ENCODE data around the gene CNTNAP5. TPM values are rescaled to one million over a fixed set of nuclear protein-coding genes. Genes with fewer than 3 reads are reported as not detected.

Gene CNTNAP5
- total and polyA plus RNA-seq, 2 of the 8 experiments (the other 6 are each of a cell fraction or from before 2014, with no cell fraction given), result 0.11 to 0.76 TPM

GRCh38 chr2:124485659-124486058, 460.6 kb downstream of the CNTNAP5 start:
- H3K36me3 ChIP-seq (ENCODE audit: control insufficient read depth in 2 of 4, insufficient read depth in 4 of 4, low read length in 3 of 4), result no peaks in the 10 kb centered on the region
- H3K4me1 ChIP-seq (replicated peaks in 1 of 4; ENCODE audit: control insufficient read depth in 3 of 4, insufficient read depth in 4 of 4, low read length in 3 of 4), result peaks cover 0 to 2% (median 0%) of the 10 kb centered on the region in 4 experiments; a peak in 1 of 7 replicates
- POLR2A ChIA-PET (ENCODE audit: partially characterized antibody), result no interaction called here
- H2BK12ac ChIP-seq (ENCODE audit: low read depth, low read length), result no peak overlapping the region
- H3K9me3 ChIP-seq (ENCODE audit: insufficient read depth in 2 of 2, low read depth in 1 of 2, low read length in 1 of 2), result peaks cover 0 to 3% of the 10 kb centered on the region in 2 experiments; a peak in 2 of 4 replicates
- no peaks in the 10 kb centered on the region for H3K27me3 ChIP-seq (replicated peaks in 1 of 4; ENCODE audit: control insufficient read depth in 3 of 4, extremely low read depth in 1 of 4, insufficient read depth in 3 of 4, low read length in 3 of 4)
- H3K4ac ChIP-seq (replicated peaks; ENCODE audit: insufficient read length, low read depth, low read length), result no peak overlapping the region
- no peak overlapping the region for H3K4me3 ChIP-seq (ENCODE audit: extremely low read depth in 1 of 4, insufficient read depth in 2 of 4, low read depth in 3 of 4, low read length in 4 of 4)
- no peaks in the 10 kb centered on the region for H3K79me2 ChIP-seq (ENCODE audit: control insufficient read depth in 1 of 2, insufficient read depth in 2 of 2, low read length in 2 of 2)
- 96% methylated on average over 5 of the region's 5 CpGs; no CpG with 5 or more reads in 1 of the 2 experiments for whole genome bisulfite sequencing, 2 experiments (ENCODE audit: extremely low coverage in 1 of 2, insufficient coverage in 1 of 2, insufficient read length in 1 of 2, insufficient replicate concordance in 2 of 2, low coverage in 1 of 2, low lambda C conversion rate in 2 of 2, missing lambda C conversion rate in 1 of 2)
- no peak overlapping the region for H3K27ac ChIP-seq (ENCODE audit: low read depth, low read length)
- no peak for DNase-seq (ENCODE audit: low read depth in 1 of 2, low spot score in 2 of 2)
- H3K18ac ChIP-seq (ENCODE audit: extremely low read depth, low read length), result no peak overlapping the region
- H3K4me2 ChIP-seq (ENCODE audit: insufficient read depth in 1 of 2, low read depth in 2 of 2, low read length in 2 of 2), result no peak overlapping the region
- no peaks in the 10 kb centered on the region for H3K79me1 ChIP-seq (ENCODE audit: low read depth, low read length)
- H3K9ac ChIP-seq (replicated peaks in 1 of 4; ENCODE audit: extremely low read depth in 1 of 4, low read depth in 3 of 4, low read length in 3 of 4), result no peak overlapping the region
- H3K14ac ChIP-seq (ENCODE audit: insufficient read length), result no peak overlapping the region
- H2BK120ac ChIP-seq (replicated peaks; ENCODE audit: low read depth, low read length), result no peak overlapping the region
- H2AK5ac ChIP-seq (ENCODE audit: low read depth, low read length), result no peak overlapping the region
- CTCF ChIA-PET (ENCODE audit: partially characterized antibody), result interaction anchor here (0.5 kb wide), 1 partner anchor 946 kb away, joined by 3 read pairs; no protein-coding TSS in a partner anchor
- H2BK20ac ChIP-seq (ENCODE audit: low read length), result no peak overlapping the region
- no peak overlapping the region for H2AFZ ChIP-seq (ENCODE audit: low read length)
- no peak overlapping the region for H3K23ac ChIP-seq (ENCODE audit: insufficient read length)
- H4K91ac ChIP-seq (replicated peaks; ENCODE audit: insufficient read length, low read length), result no peak overlapping the region
- no peaks in the 10 kb centered on the region for H4K20me1 ChIP-seq (replicated peaks in 1 of 2; ENCODE audit: control insufficient read depth in 1 of 2, insufficient read depth in 2 of 2, low read length in 2 of 2)
- H2BK15ac ChIP-seq (ENCODE audit: low read length), result no peak overlapping the region
- no peak overlapping the region for H3K56ac ChIP-seq (replicated peaks; ENCODE audit: insufficient read length, low read depth, low read length)
- no peak overlapping the region for H4K5ac ChIP-seq (ENCODE audit: insufficient read length, low read depth, low read length)
- H2BK5ac ChIP-seq (ENCODE audit: low read depth, low read length), result no peak overlapping the region
- H3K23me2 ChIP-seq (ENCODE audit: low read depth, low read length), result no peaks in the 10 kb centered on the region
- FAIRE-seq, result no peak
- no peak overlapping the region for H4K8ac ChIP-seq (ENCODE audit: extremely low read depth, insufficient read depth, low read length)
- no peak for TF ChIP-seq HDAC2 (IDR thresholded peaks at IDR 0.05; ENCODE audit: borderline replicate concordance in 1 of 2, low read depth in 2 of 2, low read length in 2 of 2)
- no peak for TF ChIP-seq POU5F1 (IDR thresholded peaks at IDR 0.05; ENCODE audit: low read depth, low read length)
- TF ChIP-seq RAD21 (IDR thresholded peaks at IDR 0.05 in 1 of 2, conservative IDR thresholded peaks at IDR 0.05 in 1 of 2; ENCODE audit: low read depth in 2 of 2, low read length in 2 of 2), result peak; percentile 37 to 49
- no peak for TF ChIP-seq TAF1 (IDR thresholded peaks at IDR 0.05; ENCODE audit: low read depth, low read length)
- TF ChIP-seq PHF8 (conservative IDR thresholded peaks at IDR 0.05; ENCODE audit: low read depth, low read length), result no peak
- TF ChIP-seq, protein P1, sequence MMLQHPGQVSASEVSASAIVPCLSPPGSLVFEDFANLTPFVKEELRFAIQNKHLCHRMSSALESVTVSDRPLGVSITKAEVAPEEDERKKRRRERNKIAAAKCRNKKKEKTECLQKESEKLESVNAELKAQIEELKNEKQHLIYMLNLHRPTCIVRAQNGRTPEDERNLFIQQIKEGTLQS (IDR thresholded peaks at IDR 0.05; ENCODE audit: insufficient read depth, low read depth, low read length), result no peak
- no peak for TF ChIP-seq CREB1 (IDR thresholded peaks at IDR 0.05)
- TF ChIP-seq SAP30 (IDR thresholded peaks at IDR 0.05; ENCODE audit: insufficient read depth, insufficient replicate concordance, low read length), result no peak
- TF ChIP-seq, protein P2, sequence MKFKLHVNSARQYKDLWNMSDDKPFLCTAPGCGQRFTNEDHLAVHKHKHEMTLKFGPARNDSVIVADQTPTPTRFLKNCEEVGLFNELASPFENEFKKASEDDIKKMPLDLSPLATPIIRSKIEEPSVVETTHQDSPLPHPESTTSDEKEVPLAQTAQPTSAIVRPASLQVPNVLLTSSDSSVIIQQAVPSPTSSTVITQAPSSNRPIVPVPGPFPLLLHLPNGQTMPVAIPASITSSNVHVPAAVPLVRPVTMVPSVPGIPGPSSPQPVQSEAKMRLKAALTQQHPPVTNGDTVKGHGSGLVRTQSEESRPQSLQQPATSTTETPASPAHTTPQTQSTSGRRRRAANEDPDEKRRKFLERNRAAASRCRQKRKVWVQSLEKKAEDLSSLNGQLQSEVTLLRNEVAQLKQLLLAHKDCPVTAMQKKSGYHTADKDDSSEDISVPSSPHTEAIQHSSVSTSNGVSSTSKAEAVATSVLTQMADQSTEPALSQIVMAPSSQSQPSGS (IDR thresholded peaks at IDR 0.05; ENCODE audit: low read length), result no peak

Measured in H1 (cell line).